ENCODE measurements around the gene MEA1.
"Not testable (repeated sequence)": the region's sequence is repeated elsewhere in the genome, so short reads cannot be mapped to it uniquely, and the experiment has no call there.

The MEA1 gene

GRCh38 chr6:43050981-43051380, 37.2 kb upstream of the MEA1 start:
- TF ChIP-seq CTCF (IDR thresholded peaks at IDR 0.05; ENCODE audit: low read length, missing control alignments): no peak
- H3K4me3 ChIP-seq (replicated peaks; ENCODE audit: low read depth, low read length): no peak overlapping the region
- no peak for DNase-seq (ENCODE audit: low read depth)

- no peak for TF ChIP-seq CTCF (IDR thresholded peaks at IDR 0.05; ENCODE audit: low read length, missing control alignments)
- no peak for DNase-seq (ENCODE audit: low read depth)
- no peak overlapping the region for H3K4me3 ChIP-seq (replicated peaks; ENCODE audit: low read depth, low read length)
Measured at GRCh38 chr6:43047998-43048397, 34.3 kb upstream of the MEA1 start.

GRCh38 chr6:43045371-43045930, 31.7 kb upstream of the MEA1 start:
- no peak for DNase-seq (ENCODE audit: low read depth)

GRCh38 chr6:43043310-43043709, 29.6 kb upstream of the MEA1 start:
- TF ChIP-seq CTCF (IDR thresholded peaks at IDR 0.05; ENCODE audit: low read length, missing control alignments): no peak
- DNase-seq (ENCODE audit: low read depth): no peak
- H3K4me3 ChIP-seq (replicated peaks; ENCODE audit: low read depth, low read length): no peak overlapping the region

More at GRCh38 chr6:43045371-43045930, 31.7 kb upstream of the MEA1 start:
- no peak for TF ChIP-seq CTCF (IDR thresholded peaks at IDR 0.05; ENCODE audit: low read length, missing control alignments)
- H3K4me3 ChIP-seq (replicated peaks; ENCODE audit: low read depth, low read length): no peak overlapping the region

DNA sequence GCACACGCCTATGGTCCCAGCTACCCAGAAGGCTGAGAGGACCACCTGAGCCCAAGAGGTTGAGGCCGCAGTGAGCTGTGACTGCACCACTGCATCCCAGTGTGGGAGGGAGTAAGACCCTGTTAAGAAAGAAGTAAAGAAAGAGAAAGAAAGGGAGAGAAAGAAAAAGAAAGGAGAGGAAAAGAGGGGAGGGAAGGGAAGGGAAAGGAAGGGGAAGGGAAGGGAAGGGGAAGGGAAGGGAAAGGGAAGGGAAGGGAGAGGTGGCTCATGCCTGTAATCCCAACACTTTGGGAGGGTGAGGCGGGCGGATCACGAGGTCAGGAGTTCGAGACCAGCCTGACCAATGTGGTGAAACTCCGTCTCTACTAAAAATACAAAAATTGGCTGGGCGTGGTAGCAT, 27.7 kb upstream of the MEA1 start:
- not testable (repeated sequence) for H3K4me3 ChIP-seq (replicated peaks; ENCODE audit: low read depth, low read length); DNase-seq (ENCODE audit: low read depth)

GRCh38 chr6:43040542-43041257, 27.0 kb upstream of the MEA1 start:
- DNase-seq (ENCODE audit: low read depth): no peak
- no peak overlapping the region for H3K4me3 ChIP-seq (replicated peaks; ENCODE audit: low read depth, low read length)
- no peak for TF ChIP-seq CTCF (IDR thresholded peaks at IDR 0.05; ENCODE audit: low read length, missing control alignments)

DNA sequence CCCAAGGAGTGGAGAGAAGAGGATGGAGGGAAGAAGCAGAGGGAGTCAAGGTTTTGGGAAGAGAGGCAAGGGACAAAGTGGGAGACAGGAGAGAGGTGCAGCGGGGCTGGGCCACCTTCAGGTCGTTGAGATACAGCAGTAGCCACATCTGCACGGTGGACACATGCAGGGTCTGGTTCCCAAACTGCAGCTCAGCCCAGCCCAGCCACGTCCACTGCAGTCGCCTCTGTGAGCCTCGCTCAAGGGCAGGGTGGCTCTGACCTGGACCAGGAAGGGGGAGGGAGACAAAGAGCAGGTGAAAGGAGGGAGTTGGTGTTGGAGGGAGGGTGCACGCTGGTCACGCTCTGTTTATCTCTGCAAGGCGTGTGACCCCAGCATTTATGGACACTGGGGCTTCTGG, 25.0 kb upstream of the MEA1 start:
- no peak for TF ChIP-seq CTCF (IDR thresholded peaks at IDR 0.05; ENCODE audit: low read length, missing control alignments)
- no peak for DNase-seq (ENCODE audit: low read depth)

More for the DNA sequence above, 25.0 kb upstream of the MEA1 start:
- H3K4me3 ChIP-seq (replicated peaks; ENCODE audit: low read depth, low read length): no peak overlapping the region
